Aorta (tissue), 5 donors: ENCODE data around the gene NCOA4. TPM values are rescaled to one million over a fixed set of nuclear protein-coding genes. Genes with fewer than 3 reads are reported as not detected.
"Not testable (repeated sequence)": the region's sequence is repeated elsewhere in the genome, so short reads cannot be mapped to it uniquely, and the experiment has no call there.

Source experiments
- ATAC-seq: fragments of 200-7000 bp; cut with Tn5 transposase; one replicate; pipeline ENCODE4 v1.9.1; 2022; ENCODE audit warnings: moderate library complexity; ENCODE audit not compliant: low FRiP score
- DNase-seq, 2 donors: peaks; one replicate each; pipeline ENCODE4 v3.0.0-alpha.2; 2020
- H3K27ac ChIP-seq, 2 donors: one replicate each; pipeline ENCODE4 v1.5.1; 2013; ENCODE audit warnings: low read length in 2 of 2, mild to moderate bottlenecking in 2 of 2, moderate library complexity in 2 of 2, control low read depth in 1 of 2, inconsistent platforms in 1 of 2, low read depth in 1 of 2
- H3K27me3 ChIP-seq, 2 donors: one replicate each; pipeline ENCODE4 v1.6.1; 2013; ENCODE audit warnings: control low read depth in 1 of 2, low read length in 1 of 2, mild to moderate bottlenecking in 1 of 2, moderate library complexity in 1 of 2; ENCODE audit not compliant: insufficient read depth in 2 of 2, control insufficient read depth in 1 of 2
- H3K36me3 ChIP-seq, 2 donors: one replicate each; pipeline ENCODE4 v1.6.1; 2013; ENCODE audit warnings: control low read depth in 1 of 2, low read length in 1 of 2, mild to moderate bottlenecking in 1 of 2; ENCODE audit not compliant: insufficient read depth in 2 of 2, control insufficient read depth in 1 of 2
- H3K4me1 ChIP-seq, 2 donors: one replicate each; pipeline ENCODE4 v1.6.1; 2013; ENCODE audit warnings: low read length in 2 of 2, control low read depth in 1 of 2, mild to moderate bottlenecking in 1 of 2, moderate library complexity in 1 of 2; ENCODE audit not compliant: insufficient read depth in 2 of 2, control insufficient read depth in 1 of 2
- H3K4me3 ChIP-seq, 2 donors: one replicate each; pipeline ENCODE4 v1.5.1; 2013; ENCODE audit warnings: low read length in 2 of 2, control low read depth in 1 of 2, mild to moderate bottlenecking in 1 of 2
- H3K9me3 ChIP-seq: one replicate; pipeline ENCODE4 v1.6.1; 2013; ENCODE audit warnings: mild to moderate bottlenecking, low read length; ENCODE audit not compliant: control insufficient read depth
- WGBS, 2 donors: extraction: QIAGEN DNeasy Blood & Tissue Kit; methylation state at CpG; one replicate each; pipeline ENCODE4 v1.1.7; 2013; 5-methylcytosine and 5-hydroxymethylcytosine counted together
- intact Hi-C, 2 donors: fragments of 100-400 bp; cut with DNase I; formaldehyde crosslinking; loops; one replicate each; pipeline versions ENCODE4 v1.14.2 to v1.15.0; 2022
- polyA plus RNA-seq, 2 donors: library from polyadenylated mRNA; stranded (reverse); fragments of 200-250 nt; gene quantifications; one replicate each; pipeline ENCODE4 v1.2.3, GENCODE V29; 2013
- total RNA-seq, 2 donors: library from RNA; stranded (reverse); fragmentation: NEBNext Ultra II Directional; extraction: Animal tissue kit (Norgen Biotek cat#: 25700); gene quantifications; one replicate each; pipeline ENCODE4 v1.2.1, GENCODE V29; 2021
- donor health status: healthy with polysubstance abuse.
- donor health status: Bipolar disorder and iron deficiency.
- donor health status: DM: no; HTN: no; CAD: no.
- donor health status: DM: no; HTN: no; CAD: no.
- donor health status: DM: yes; HTN: yes; CAD: no.

NCOA4 gene
- total and polyA plus RNA-seq, 4 donors: 54.3 to 120 (median 100) TPM

GRCh38 chr10:46055771-46056170 is 25.3 kb upstream of the NCOA4 start:
- H3K9me3 ChIP-seq: no peaks in the 10 kb centered on the region
- no peak overlapping the region for H3K27ac ChIP-seq
- DNase-seq (peak in 1 of 2 donors; percentile 11), ATAC-seq (no peak)
- H3K27me3 ChIP-seq: no peaks in the 10 kb centered on the region
- H3K4me1 ChIP-seq: no peaks in the 10 kb centered on the region
- H3K36me3 ChIP-seq: no peaks in the 10 kb centered on the region
- 80 to 84% methylated on average over 4 of the region's 4 CpGs for WGBS, 2 donors
- intact Hi-C loops: no loop called here
- no peak overlapping the region for H3K4me3 ChIP-seq

GRCh38 chr10:46053534-46054434 is 23.4 kb upstream of the NCOA4 start:
- DNase-seq (no peak), ATAC-seq (no peak)
- intact Hi-C loops: no loop called here
- no peak overlapping the region for H3K4me3 ChIP-seq
- no peaks in the 10 kb centered on the region for H3K9me3 ChIP-seq
- no peaks in the 10 kb centered on the region for H3K27me3 ChIP-seq
- no peaks in the 10 kb centered on the region for H3K36me3 ChIP-seq
- no peak overlapping the region for H3K27ac ChIP-seq
- 45 to 58% methylated on average over 9 of the region's 9 CpGs for WGBS, 2 donors
- H3K4me1 ChIP-seq: no peaks in the 10 kb centered on the region

DNA sequence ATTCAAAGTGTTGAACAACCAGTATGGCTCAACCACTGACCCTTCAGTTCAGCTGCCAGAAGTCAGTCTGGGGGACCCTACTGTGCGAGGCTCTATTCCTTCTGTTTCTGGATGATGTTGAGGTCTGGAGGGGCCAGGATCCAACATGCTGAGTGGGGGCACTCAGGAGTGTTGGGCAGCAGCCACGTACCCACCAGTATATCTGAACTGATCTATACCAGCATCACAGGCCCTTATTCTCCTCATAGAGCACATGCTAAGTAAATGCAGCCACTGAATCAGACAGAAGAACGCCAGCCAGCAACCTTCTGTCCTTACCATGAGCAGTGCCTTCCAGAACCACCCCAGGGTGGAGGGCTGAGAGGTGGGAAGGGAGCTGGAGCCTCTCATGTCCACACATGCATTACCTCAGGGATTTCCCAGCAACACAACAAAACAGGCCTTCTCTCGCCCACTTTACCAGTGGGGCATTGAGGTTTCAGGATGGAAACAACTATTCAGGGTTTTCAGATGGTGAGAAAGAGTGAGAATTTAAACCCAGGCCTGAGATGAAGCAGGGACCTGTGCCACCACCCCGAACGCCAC is 22.5 kb upstream of the NCOA4 start:
- ATAC-seq (no peak), DNase-seq (no peak)
- Histone ChIP-seq H3K27ac (no peak overlapping the region), H3K36me3 (no peaks in the 10 kb centered on the region), H3K4me3 (no peak overlapping the region), H3K4me1 (no peaks in the 10 kb centered on the region), H3K27me3 (no peaks in the 10 kb centered on the region), H3K9me3 (no peaks in the 10 kb centered on the region)
- WGBS, 2 donors: 85 to 89% methylated on average over 6 of the region's 6 CpGs
- intact Hi-C loops: no loop called here

DNA sequence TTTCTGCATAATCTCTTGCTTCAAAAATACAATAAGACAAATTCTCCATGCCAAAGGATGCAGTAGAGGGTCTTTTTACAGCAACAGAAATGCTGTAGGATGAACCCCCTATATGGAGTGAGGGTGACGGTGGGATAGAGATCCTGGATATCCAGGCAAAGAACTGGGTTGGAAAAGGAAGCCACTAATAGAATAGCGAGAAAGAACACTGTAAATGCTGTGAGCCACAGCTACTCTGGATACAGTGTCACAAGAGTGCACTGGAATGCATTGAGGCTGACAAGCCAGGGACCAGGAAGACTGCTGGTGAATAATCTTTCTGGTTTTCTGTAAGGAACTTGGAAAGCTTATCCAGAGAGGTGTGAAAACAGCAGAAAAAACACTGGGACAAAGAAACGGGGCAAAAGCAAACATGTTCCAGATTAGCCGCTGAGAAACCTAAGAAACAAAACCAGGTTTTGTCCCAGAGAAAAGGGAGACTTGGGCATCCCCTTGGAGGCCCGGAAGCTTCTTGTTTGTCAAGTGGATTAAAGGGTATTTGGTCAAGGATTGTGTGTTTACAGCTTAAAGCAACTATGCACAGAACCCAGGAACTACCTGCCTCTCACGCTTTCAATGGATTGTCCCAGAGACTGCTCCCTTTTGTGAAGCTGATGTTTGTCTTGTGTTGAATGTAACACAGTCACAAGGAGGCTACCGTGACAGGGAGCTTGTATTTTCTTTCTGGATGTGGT is 21.8 kb upstream of the NCOA4 start:
- Histone ChIP-seq H3K36me3 (no peaks in the 10 kb centered on the region), H3K27me3 (no peaks in the 10 kb centered on the region), H3K9me3 (no peaks in the 10 kb centered on the region), H3K27ac (no peak overlapping the region), H3K4me1 (no peaks in the 10 kb centered on the region), H3K4me3 (no peak overlapping the region)
- ATAC-seq (no peak), DNase-seq (no peak)
- intact Hi-C loops: no loop called here
- 42 to 50% methylated on average over 7 of the region's 7 CpGs for WGBS, 2 donors

DNA sequence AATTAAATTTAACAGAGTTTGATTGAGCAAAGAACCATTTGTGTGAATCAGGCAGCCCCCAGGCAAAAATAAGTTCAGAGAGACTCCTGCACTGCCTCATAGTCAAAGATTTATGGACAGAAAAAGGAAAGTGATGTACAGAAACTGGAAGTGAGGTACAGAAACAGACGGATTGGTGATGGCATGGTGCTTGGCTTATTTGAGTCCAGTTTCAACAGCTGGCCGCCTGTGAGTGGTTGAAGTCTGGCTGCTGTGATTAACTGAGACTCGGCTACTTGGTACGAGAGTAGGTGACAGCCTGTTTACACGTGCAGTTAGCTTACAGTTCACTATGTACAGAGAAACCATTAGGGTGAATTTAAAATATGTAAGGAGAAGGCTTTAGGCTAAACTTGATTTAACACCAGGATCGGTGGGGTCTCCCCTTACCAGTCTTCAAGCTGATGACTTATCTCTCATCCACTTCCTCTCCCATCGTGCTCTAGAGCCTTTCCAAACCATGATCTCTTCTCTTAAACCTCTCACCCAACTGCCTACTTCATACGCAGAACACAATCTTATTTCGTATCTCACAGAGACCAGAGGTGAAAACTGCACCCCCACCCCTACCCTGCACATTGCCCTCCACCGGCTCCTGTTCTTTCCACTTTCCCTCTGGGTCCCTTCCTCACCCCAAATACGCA is 20.7 kb upstream of the NCOA4 start:
- no peaks in the 10 kb centered on the region for H3K4me1 ChIP-seq
- no peak overlapping the region for H3K27ac ChIP-seq
- WGBS, 2 donors: 44 to 63% methylated on average over 11 of the region's 11 CpGs
- no peaks in the 10 kb centered on the region for H3K9me3 ChIP-seq
- DNase-seq (no peak), ATAC-seq (no peak)
- no peaks in the 10 kb centered on the region for H3K27me3 ChIP-seq
- no peak overlapping the region for H3K4me3 ChIP-seq
- no peaks in the 10 kb centered on the region for H3K36me3 ChIP-seq
- intact Hi-C loops: no loop called here

DNA sequence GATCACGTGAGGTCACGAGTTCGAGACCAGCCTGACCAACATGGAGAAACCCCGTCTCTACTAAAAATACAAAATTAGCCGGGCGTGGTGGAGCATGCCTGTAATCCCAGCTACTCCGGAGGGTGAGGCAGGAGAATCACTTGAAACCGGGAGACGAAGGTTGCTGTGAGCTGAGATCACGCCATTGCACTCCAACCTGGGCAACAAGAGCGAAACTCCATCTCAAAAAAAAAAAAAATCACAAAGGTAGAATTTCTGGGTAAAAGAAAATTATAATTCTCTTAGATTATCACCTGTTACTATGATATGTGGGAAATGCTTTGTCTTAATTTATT is 19.0 kb upstream of the NCOA4 start:
- H3K27ac ChIP-seq, H3K4me1 ChIP-seq, intact Hi-C loops, H3K27me3 ChIP-seq, H3K4me3 ChIP-seq, H3K9me3 ChIP-seq, H3K36me3 ChIP-seq, DNase-seq, ATAC-seq: not testable (repeated sequence)
- WGBS, 2 donors: 95 to 96% methylated on average over 11 of the region's 11 CpGs

DNA sequence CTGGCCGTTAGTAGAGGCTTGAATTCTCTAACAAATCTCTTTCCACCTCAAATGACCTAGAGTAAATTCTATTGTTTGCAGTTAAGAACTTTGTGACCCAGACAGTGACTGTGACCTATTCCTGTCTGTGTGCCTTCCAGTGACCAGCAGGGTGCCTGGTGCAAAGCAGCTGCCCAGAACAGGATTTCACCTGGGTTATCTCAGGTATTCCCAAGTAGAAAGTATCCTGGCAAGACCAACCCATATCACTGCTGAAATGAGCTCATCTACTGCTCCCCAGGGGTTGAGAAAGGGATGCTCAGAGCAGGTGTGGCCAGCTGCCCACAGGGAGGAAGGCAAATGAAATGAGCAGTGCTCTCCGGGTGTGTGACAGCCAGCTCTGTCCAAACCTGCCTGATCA is 17.7 kb upstream of the NCOA4 start:
- Histone ChIP-seq H3K4me3 (no peak overlapping the region), H3K36me3 (no peaks in the 10 kb centered on the region), H3K27me3 (no peaks in the 10 kb centered on the region), H3K4me1 (no peaks in the 10 kb centered on the region), H3K9me3 (no peaks in the 10 kb centered on the region), H3K27ac (no peak overlapping the region)
- intact Hi-C loops: no loop called here
- no peak for ATAC-seq
- WGBS, 2 donors: 41 to 43% methylated on average over 2 of the region's 2 CpGs
- DNase-seq: no peak

DNA sequence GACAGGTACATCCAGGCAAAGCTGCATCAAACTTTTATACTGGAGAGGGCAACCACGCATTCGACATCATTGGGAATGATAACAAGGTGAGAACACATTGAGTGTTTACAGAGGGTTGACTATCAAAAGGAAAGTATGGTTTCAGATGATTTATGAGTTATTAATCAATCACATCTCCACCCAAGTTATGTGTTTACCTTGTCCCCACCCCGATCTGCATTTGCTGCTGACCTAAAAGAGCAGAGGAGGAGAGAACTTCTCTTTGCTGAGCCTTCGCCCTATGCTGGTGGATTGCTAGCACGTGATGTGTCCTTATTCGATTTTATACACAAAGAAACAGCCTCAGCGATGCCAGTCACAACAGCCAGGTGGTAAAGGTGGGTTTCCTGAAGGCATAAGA is 15.8 kb upstream of the NCOA4 start, which contains the start of gene MSMB:
Gene MSMB (minus strand): TSS at position 9 of the 400 bp plus-strand sequence. CDS start 32 bp downstream, outside the sequence.
- Histone ChIP-seq H3K4me3 (no peak within 1 kb of the TSS), H3K27me3 (no peaks in the 10 kb centered on the region), H3K36me3 (no peaks in the 10 kb centered on the region), H3K4me1 (no peaks in the 10 kb centered on the region), H3K27ac (no peak within 1 kb of the TSS), H3K9me3 (no peaks in the 10 kb centered on the region)
- intact Hi-C loops: no loop called here
- ATAC-seq (no peak), DNase-seq (no peak)
- WGBS, 2 donors: 84 to 86% methylated on average over 7 of the region's 7 CpGs
